GM21576 (cell line): ENCODE data around the gene THRA.
"Not testable (repeated sequence)": the region's sequence is repeated elsewhere in the genome, so short reads cannot be mapped to it uniquely, and the experiment has no call there.

ENCODE experiments used
- ATAC-seq: cut with Tn5 transposase; IDR thresholded peaks from one replicate; pipeline ENCODE4 v1.9.1; 2021; ENCODE audit warnings: mild to moderate bottlenecking, moderate library complexity; ENCODE audit not compliant: unreplicated experiment

The THRA gene

DNA sequence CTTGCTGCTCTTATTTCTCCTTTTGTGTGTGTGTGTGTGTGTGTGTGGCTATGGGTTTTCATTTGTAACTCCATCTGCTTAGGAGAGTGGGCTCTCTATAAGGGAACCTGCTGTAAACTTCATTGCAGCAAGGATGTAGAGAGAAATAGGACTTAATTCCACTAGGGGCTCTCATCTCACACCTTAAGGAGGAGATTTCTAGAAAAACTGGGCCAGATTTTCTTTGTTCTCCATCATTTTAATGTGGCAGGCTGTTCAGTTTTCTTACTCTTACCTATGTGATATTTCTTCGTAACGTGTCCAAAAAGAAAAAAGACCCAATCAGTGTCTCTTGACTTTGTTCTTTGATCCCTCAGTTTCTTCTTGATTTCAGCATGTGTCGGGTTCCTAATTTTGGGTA is 73.1 kb downstream of the THRA start:
- ATAC-seq, result no peak

DNA sequence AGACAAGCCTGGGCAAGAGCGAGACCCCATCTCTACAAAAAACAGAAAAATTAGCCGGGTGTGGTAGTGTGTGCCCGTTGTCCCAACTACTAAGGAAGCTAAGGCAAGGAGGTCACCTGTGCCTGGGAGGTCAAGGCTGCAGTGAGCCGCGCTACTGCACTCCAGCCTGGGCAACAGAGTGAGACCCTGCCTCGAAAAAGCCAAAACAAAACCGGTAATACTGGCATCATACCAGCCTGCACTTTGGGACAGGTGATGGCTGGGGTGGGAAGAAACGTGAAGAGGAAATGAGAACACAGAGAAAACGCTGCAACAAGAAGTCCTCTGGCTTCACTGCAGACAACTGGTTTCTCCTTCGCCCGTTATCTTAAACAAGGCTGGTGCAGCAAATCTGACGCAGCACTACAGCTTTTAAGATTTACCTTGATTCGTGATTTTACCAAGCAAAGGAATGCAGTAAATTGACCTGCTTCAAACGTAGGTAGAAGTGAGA is 76.8 kb downstream of the THRA start:
- peak; percentile 8 for ATAC-seq

DNA sequence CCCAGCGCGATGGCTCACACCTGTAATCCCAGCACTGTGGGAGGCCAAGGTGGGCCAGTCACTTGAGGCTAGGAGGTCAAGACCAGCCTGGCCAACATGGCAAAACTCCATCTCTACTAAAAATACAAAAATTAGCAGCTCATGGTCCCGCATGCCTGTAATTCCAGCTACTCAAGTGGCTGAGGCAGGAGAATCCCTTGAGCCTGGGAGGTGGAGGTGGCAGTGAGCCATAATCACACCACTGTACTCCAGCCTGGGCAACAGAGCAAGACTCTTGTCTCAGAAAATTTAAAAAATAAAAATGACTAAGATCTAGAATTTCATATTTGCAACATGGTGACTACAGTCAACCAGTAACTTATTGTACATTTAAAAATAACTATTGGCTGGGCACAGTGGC is 80.4 kb downstream of the THRA start:
- not testable (repeated sequence) for ATAC-seq
